HG03442 (cell line): ENCODE measurements around the gene LIMS1.
"Not testable (repeated sequence)": the region's sequence is repeated elsewhere in the genome, so short reads cannot be mapped to it uniquely, and the experiment has no call there.

Source experiments
- ATAC-seq: cut with Tn5 transposase; IDR thresholded peaks from one replicate; pipeline ENCODE4 v1.9.1; 2021; ENCODE audit warnings: mild to moderate bottlenecking, moderate library complexity; ENCODE audit not compliant: unreplicated experiment

The LIMS1 gene

DNA sequence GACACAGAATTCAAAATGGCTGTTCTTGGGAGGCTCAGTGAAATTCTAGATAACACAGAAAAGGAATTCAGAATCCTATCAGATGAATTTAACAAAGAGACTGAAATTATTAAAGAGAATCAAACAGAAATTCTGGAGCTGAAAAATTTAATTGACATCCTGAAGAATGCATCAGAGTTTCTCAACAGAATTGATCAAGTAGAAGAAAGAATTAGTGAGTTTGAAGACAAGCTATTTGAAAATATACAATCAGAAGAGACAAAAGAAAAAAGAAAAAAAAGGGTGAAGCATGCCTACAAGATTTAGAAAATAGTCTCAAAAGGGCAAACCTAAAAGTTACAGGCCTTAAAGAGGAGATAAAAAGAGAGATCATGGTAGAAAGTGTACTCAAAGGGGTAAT lies 173.0 kb downstream of the LIMS1 start:
- no peak for ATAC-seq

DNA sequence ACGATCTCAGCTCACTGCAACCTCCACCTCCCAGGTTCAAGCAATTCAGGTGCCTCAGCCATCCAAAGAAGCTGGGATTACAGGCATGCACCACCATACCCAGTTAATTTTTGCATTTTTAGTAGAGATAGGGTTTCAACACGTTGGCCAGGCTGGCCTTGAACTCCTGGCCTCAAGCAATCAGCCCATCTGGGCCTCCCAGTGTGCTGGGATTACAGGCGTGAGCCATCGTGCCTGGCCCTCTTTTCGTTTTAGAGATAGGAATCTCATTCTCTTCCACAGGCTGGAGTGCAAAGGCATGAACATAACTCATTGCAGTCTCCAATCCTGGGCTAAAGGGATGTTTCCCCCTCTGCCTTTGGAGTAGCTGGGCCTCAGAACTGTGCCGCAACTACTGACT lies 182.7 kb downstream of the LIMS1 start:
- ATAC-seq = not testable (repeated sequence)

DNA sequence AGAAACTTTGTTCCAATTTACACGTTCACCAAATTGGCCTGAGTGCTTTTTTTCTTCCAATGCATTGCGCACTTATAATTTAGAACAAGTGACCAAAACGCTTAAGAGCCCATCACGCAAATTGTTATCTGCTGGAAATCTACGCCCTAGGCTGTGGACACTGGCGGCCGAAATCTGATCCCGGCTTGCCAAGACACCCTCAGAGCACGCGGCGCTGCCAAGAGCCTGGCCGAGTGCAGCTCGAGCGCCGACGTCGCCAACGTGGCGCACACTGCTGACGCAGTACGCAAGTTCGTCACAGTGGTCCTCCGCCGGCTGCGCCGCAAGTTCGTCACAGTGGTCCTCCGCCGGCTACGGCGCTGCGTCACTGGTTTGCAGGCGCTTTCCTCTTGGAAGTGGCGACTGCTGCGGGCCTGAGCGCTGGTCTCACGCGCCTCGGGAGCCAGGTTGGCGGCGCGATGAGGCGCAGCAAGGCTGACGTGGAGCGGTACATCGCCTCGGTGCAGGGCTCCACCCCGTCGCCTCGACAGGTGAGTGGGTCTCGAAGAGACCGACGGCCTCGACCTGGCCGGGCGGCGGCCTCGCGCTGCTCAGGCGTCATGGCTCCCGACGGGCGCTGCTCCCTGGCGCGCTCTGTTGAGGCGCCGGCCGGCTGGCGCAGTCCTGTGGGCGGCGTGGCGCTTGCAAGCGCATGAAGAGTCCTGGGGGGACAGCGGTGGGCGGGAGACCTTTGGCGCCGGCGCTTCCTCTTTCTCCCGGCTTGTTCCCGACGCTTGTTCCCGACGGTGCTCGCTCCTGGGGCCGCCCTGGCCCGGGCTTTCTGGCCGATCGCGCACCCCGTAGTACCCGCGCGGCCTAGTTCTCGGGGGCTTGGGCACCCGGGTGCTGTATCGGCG lies 185.1 kb downstream of the LIMS1 start, which contains the start of gene RANBP2:
Gene RANBP2 (plus strand): TSS at position 334 of the 896 bp plus-strand sequence. CDS start 125 bp downstream, at position 459.
- peak; percentile 95 for ATAC-seq

DNA sequence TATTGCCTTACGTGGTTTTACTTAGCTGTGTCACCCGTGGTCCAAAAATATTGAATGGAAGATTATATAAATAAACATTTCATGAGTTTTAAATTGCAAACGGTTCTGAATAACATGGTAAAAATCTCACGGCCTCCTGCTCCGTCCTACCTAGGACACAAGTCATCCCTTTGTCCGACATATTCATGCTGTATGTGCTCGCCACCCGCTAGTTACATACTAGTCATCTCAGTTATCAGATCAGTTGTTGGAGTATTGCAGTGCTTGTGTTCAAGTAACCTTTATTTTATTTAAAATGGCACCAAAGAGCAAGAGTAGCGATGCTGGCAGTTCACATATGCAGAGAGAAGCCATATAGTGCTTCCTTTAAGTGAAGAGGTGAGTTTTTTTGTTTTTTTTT lies 191.8 kb downstream of the LIMS1 start:
- not testable (repeated sequence) for ATAC-seq

DNA sequence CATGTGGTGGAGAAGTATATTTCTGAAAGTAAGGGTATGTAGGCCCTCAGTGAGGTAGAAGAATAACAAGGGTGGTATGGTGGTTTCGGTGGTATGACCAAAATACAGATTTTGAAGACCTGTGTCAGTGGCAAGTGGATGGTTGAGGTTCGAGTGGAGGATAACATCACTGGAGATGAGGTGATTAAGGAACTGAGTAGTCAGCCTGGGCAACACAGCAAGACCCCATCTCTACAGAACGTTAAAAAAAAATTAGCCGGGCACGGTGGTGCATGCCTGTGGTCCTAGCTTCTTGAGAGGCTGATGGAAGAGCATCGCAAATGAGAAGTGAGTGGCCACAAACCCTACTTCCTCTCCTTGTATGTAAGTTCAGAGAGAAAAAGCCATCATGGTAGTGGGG lies 200.4 kb downstream of the LIMS1 start:
- not testable (repeated sequence) for ATAC-seq
